K562 treated with DMSO at 1 percent for 4 hours (cell line): ENCODE measurements around the gene OPA1. TPM values are rescaled to one million over a fixed set of nuclear protein-coding genes. Genes with fewer than 3 reads are reported as not detected.

Experiments used
- total RNA-seq: library from RNA; unstranded; fragments of 300-600 nt; gene quantifications from 2 replicates; pipeline ENCODE4 v1.2.3, GENCODE V29; 2022; ENCODE audit not compliant: insufficient read depth

Gene OPA1, protein sequence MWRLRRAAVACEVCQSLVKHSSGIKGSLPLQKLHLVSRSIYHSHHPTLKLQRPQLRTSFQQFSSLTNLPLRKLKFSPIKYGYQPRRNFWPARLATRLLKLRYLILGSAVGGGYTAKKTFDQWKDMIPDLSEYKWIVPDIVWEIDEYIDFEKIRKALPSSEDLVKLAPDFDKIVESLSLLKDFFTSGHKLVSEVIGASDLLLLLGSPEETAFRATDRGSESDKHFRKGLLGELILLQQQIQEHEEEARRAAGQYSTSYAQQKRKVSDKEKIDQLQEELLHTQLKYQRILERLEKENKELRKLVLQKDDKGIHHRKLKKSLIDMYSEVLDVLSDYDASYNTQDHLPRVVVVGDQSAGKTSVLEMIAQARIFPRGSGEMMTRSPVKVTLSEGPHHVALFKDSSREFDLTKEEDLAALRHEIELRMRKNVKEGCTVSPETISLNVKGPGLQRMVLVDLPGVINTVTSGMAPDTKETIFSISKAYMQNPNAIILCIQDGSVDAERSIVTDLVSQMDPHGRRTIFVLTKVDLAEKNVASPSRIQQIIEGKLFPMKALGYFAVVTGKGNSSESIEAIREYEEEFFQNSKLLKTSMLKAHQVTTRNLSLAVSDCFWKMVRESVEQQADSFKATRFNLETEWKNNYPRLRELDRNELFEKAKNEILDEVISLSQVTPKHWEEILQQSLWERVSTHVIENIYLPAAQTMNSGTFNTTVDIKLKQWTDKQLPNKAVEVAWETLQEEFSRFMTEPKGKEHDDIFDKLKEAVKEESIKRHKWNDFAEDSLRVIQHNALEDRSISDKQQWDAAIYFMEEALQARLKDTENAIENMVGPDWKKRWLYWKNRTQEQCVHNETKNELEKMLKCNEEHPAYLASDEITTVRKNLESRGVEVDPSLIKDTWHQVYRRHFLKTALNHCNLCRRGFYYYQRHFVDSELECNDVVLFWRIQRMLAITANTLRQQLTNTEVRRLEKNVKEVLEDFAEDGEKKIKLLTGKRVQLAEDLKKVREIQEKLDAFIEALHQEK
- 25.2 and 27.9 TPM in 2 replicates for total RNA-seq

DNA sequence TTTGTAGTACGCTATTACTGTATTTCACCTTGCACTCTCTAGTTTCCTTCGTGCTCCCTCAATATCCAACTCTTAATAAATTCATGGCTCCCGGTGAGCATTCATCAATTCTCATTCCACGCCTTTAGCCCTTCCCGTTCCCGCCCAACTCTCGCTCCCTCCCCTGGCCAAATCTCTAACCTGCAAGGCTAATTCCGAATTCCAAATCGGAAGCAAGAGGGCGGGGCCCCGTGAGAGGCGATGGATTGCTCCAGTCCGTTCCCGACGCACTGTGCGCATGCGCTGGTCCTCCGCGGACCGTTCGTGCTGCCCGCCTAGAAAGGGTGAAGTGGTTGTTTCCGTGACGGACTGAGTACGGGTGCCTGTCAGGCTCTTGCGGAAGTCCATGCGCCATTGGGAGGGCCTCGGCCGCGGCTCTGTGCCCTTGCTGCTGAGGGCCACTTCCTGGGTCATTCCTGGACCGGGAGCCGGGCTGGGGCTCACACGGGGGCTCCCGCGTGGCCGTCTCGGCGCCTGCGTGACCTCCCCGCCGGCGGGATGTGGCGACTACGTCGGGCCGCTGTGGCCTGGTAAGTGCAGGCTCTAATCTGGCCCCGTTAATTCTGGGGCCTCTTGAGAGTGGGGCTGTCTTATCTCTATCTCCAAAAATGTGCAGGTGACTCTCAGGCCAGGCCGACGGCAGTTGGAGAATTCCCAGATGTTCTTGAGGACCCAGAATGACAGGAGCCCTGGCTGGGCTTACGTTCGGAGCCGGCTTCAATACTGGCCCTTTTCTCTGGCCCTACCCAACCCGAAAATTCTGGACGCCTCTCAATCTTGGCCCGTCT lies at the start of gene OPA1:
OPA1 (plus strand) TSS at position 368 of the 827 bp plus-strand sequence; CDS start at position 538, 170 bp downstream.

DNA sequence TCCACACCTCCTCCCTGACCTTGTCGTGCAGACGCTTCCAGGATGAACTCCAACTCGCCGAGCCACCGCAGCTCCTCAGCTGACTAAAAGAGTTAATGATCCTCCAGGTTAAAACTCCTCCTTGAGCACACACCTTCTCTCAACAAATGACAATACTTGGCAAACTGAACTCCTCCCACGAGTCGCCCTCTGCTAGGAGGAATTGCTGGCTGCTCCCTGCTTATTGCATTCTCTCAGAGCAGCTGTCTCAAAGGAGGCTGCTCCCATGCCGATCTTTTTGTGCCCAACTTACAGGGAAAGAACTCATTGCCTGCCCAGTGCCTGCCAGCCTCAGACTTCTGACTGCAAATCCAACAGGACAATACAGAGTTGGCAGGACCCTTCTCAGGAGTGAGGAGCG lies 38.2 kb upstream of the OPA1 start, which contains the start of gene ATP13A4:
ATP13A4 (minus strand) TSS at position 85 of the 400 bp plus-strand sequence. CDS start 96 bp downstream, outside the sequence.

Other genes with a start within 250 kb of the OPA1 start
- not detected in 2 replicates for gene ATP13A5, start 214.5 kb upstream of the OPA1 start, total RNA-seq
- gene ATP13A4, start 38.3 kb upstream of the OPA1 start, total RNA-seq, result not detected in 2 replicates